Measurements from ENCODE around the gene CBLIF. TPM values are rescaled to one million over a fixed set of nuclear protein-coding genes. Genes with fewer than 3 reads are reported as not detected.

Gene CBLIF
- total and polyA plus RNA-seq, 2 of the 13 experiments (the other 11 are each of a cell fraction or from before 2014, with no cell fraction given), result not detected

GRCh38 chr11:59810189-59810910, 34.9 kb downstream of the CBLIF start, which contains the start of gene MRPL16 (continued):
- TF ChIP-seq ZHX1 (CRISPR knock-in tag; IDR thresholded peaks at IDR 0.05; ENCODE audit: low read depth) (0 out of 2 replicates have a peak, but pooled peaks have one; percentile 30), ZXDC (CRISPR knock-in tag; IDR thresholded peaks at IDR 0.05) (peak; percentile 97), ZBTB25 (CRISPR knock-in tag; IDR thresholded peaks at IDR 0.05) (peak; percentile 91), FOXJ3 (CRISPR knock-in tag; IDR thresholded peaks at IDR 0.05; ENCODE audit: borderline replicate concordance) (no peak; the same call in 1 of the 2 replicates), IKZF4 (CRISPR knock-in tag; IDR thresholded peaks at IDR 0.05; ENCODE audit: borderline replicate concordance, low read depth, not compliant biosample characterization) (peak; percentile 26), ZNF639 (CRISPR knock-in tag; conservative IDR thresholded peaks at IDR 0.05) (peak; percentile 65; the same call in 1 of the 2 replicates), MXD4 (CRISPR knock-in tag; IDR thresholded peaks at IDR 0.05) (peak; percentile 79), HIVEP1 (CRISPR knock-in tag; IDR thresholded peaks at IDR 0.05) (peak; percentile 11; the same call in 1 of the 2 replicates), ZNF329 (CRISPR knock-in tag; IDR thresholded peaks at IDR 0.05; ENCODE audit: low read depth) (peak; percentile 86; the same call in 1 of the 2 replicates), HNRNPL (IDR thresholded peaks at IDR 0.05; ENCODE audit: low read depth, low read length) (no peak), ETV6 (CRISPR knock-in tag; conservative IDR thresholded peaks at IDR 0.05) (no peak; the same call in 1 of the 2 replicates), ZBTB26 (CRISPR knock-in tag; IDR thresholded peaks at IDR 0.05; ENCODE audit: borderline replicate concordance) (peak; percentile 44; the same call in 1 of the 2 replicates), ZNF546 (CRISPR knock-in tag; conservative IDR thresholded peaks at IDR 0.05) (0 out of 2 replicates have a peak, but pooled peaks have one; percentile 50), ZFP91 (CRISPR knock-in tag; IDR thresholded peaks at IDR 0.05; ENCODE audit: borderline replicate concordance) (peak; percentile 95; the same call in 1 of the 2 replicates), ZNF296 (CRISPR knock-in tag; conservative IDR thresholded peaks at IDR 0.05) (no peak; the same call in 1 of the 2 replicates), ZSCAN25 (CRISPR knock-in tag; IDR thresholded peaks at IDR 0.05) (peak; percentile 70)
